ENCODE results near the gene DHCR7. TPM values are rescaled to one million over a fixed set of nuclear protein-coding genes. Genes with fewer than 3 reads are reported as not detected.

The DHCR7 gene
- total RNA-seq, 1 donor, result 58.3 TPM

- H3K79me2 ChIP-seq (ENCODE audit: insufficient read depth, low read length), result no peaks in the 10 kb centered on the region
- TF ChIP-seq CTCF (IDR thresholded peaks at IDR 0.05; ENCODE audit: extremely low read depth, low read depth, low read length), result no peak
- H3K27me3 ChIP-seq (ENCODE audit: insufficient read depth, low read length), result no peaks in the 10 kb centered on the region
- no peak overlapping the region for H3K4me3 ChIP-seq (ENCODE audit: insufficient read depth, low read length)
- peaks cover 39% of the 10 kb centered on the region for H3K36me3 ChIP-seq (ENCODE audit: insufficient read depth, low read length)
- no peak overlapping the region for H3K4me2 ChIP-seq (ENCODE audit: insufficient read depth, low read length)
- H3K9me3 ChIP-seq (ENCODE audit: low read depth, low read length), result no peaks in the 10 kb centered on the region
- DNase-seq (ENCODE audit: insufficient read length, low spot score, missing footprints), result no peak
- H3K4me1 ChIP-seq (ENCODE audit: insufficient read depth, low read length), result no peaks in the 10 kb centered on the region
- no peak overlapping the region for H3K27ac ChIP-seq (ENCODE audit: low read depth, low read length)
- peaks cover 5% of the 10 kb centered on the region for H4K20me1 ChIP-seq (ENCODE audit: insufficient read depth, low read length)
- H2AFZ ChIP-seq (ENCODE audit: low read length), result no peak overlapping the region
These were observed 41.3 kb upstream of the DHCR7 start for GRCh38 chr11:71489311-71490043.

- Histone ChIP-seq H3K27ac (ENCODE audit: low read depth, low read length) (no peak overlapping the region), H3K4me3 (ENCODE audit: insufficient read depth, low read length) (no peak overlapping the region), H3K79me2 (ENCODE audit: insufficient read depth, low read length) (no peaks in the 10 kb centered on the region), H3K9me3 (ENCODE audit: low read depth, low read length) (no peaks in the 10 kb centered on the region), H3K27me3 (ENCODE audit: insufficient read depth, low read length) (no peaks in the 10 kb centered on the region), H3K36me3 (ENCODE audit: insufficient read depth, low read length) (peaks cover 41% of the 10 kb centered on the region), H3K4me1 (ENCODE audit: insufficient read depth, low read length) (no peaks in the 10 kb centered on the region), H3K4me2 (ENCODE audit: insufficient read depth, low read length) (no peak overlapping the region), H2AFZ (ENCODE audit: low read length) (no peak overlapping the region), H4K20me1 (ENCODE audit: insufficient read depth, low read length) (peaks cover 5% of the 10 kb centered on the region)
- DNase-seq (ENCODE audit: insufficient read length, low spot score, missing footprints), result no peak
- TF ChIP-seq CTCF (IDR thresholded peaks at IDR 0.05; ENCODE audit: extremely low read depth, low read depth, low read length), result no peak
These were observed 40.6 kb upstream of the DHCR7 start for GRCh38 chr11:71488681-71489270.

GRCh38 chr11:71486320-71486719 is 38.1 kb upstream of the DHCR7 start:
- Histone ChIP-seq H3K4me3 (ENCODE audit: insufficient read depth, low read length) (no peak overlapping the region), H3K27ac (ENCODE audit: low read depth, low read length) (no peak overlapping the region), H3K4me1 (ENCODE audit: insufficient read depth, low read length) (no peaks in the 10 kb centered on the region), H3K36me3 (ENCODE audit: insufficient read depth, low read length) (peaks cover 50% of the 10 kb centered on the region), H3K79me2 (ENCODE audit: insufficient read depth, low read length) (no peaks in the 10 kb centered on the region), H3K9me3 (ENCODE audit: low read depth, low read length) (no peaks in the 10 kb centered on the region), H2AFZ (ENCODE audit: low read length) (no peak overlapping the region), H3K4me2 (ENCODE audit: insufficient read depth, low read length) (no peak overlapping the region), H3K27me3 (ENCODE audit: insufficient read depth, low read length) (no peaks in the 10 kb centered on the region), H4K20me1 (ENCODE audit: insufficient read depth, low read length) (peaks cover 3% of the 10 kb centered on the region)
- DNase-seq (ENCODE audit: insufficient read length, low spot score, missing footprints), result no peak
- no peak for TF ChIP-seq CTCF (IDR thresholded peaks at IDR 0.05; ENCODE audit: extremely low read depth, low read depth, low read length)

GRCh38 chr11:71485466-71485865 is 37.3 kb upstream of the DHCR7 start:
- H2AFZ ChIP-seq (ENCODE audit: low read length), result no peak overlapping the region
- no peak overlapping the region for H3K4me2 ChIP-seq (ENCODE audit: insufficient read depth, low read length)
- TF ChIP-seq CTCF (IDR thresholded peaks at IDR 0.05; ENCODE audit: extremely low read depth, low read depth, low read length), result no peak
- peaks cover 46% of the 10 kb centered on the region for H3K36me3 ChIP-seq (ENCODE audit: insufficient read depth, low read length)
- no peak overlapping the region for H3K4me3 ChIP-seq (ENCODE audit: insufficient read depth, low read length)
- no peak overlapping the region for H3K27ac ChIP-seq (ENCODE audit: low read depth, low read length)
- H4K20me1 ChIP-seq (ENCODE audit: insufficient read depth, low read length), result peaks cover 3% of the 10 kb centered on the region
- DNase-seq (ENCODE audit: insufficient read length, low spot score, missing footprints), result no peak
- H3K79me2 ChIP-seq (ENCODE audit: insufficient read depth, low read length), result no peaks in the 10 kb centered on the region
- no peaks in the 10 kb centered on the region for H3K9me3 ChIP-seq (ENCODE audit: low read depth, low read length)
- H3K4me1 ChIP-seq (ENCODE audit: insufficient read depth, low read length), result no peaks in the 10 kb centered on the region
- no peaks in the 10 kb centered on the region for H3K27me3 ChIP-seq (ENCODE audit: insufficient read depth, low read length)
